GM21360 (cell line): Measurements from ENCODE around the gene EWSR1.

Experiments used
- ATAC-seq: cut with Tn5 transposase; IDR thresholded peaks from one replicate; pipeline ENCODE4 v1.9.1; 2021; ENCODE audit warnings: mild to moderate bottlenecking, moderate library complexity; ENCODE audit not compliant: unreplicated experiment

EWSR1 gene

GRCh38 chr22:29302681-29303465, 34.8 kb downstream of the EWSR1 start:
- ATAC-seq: no peak

DNA sequence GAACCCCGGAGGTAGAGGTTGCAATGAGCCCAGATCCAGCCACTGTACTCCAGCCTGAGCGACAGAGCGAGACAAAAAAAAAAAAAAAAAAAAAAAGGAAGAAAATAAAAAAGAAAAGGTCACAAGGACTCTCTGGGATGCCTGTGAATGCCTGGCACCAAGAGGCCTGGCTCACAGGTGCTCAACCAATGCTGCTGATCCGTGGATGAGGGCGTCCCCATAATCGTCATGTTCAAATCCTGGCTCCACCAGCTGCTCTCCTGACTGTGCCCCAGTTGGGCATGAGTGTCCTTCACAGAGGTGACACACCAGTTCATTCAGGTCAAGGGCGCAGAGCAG, 37.7 kb downstream of the EWSR1 start:
- no peak for ATAC-seq

- no peak for ATAC-seq
Measured at GRCh38 chr22:29306175-29306834, 38.2 kb downstream of the EWSR1 start, which contains the start of gene GAS2L1. TSS of gene GAS2L1 (plus strand) at chr22:29306650. CDS start at chr22:29308106, 1,456 bp downstream.

DNA sequence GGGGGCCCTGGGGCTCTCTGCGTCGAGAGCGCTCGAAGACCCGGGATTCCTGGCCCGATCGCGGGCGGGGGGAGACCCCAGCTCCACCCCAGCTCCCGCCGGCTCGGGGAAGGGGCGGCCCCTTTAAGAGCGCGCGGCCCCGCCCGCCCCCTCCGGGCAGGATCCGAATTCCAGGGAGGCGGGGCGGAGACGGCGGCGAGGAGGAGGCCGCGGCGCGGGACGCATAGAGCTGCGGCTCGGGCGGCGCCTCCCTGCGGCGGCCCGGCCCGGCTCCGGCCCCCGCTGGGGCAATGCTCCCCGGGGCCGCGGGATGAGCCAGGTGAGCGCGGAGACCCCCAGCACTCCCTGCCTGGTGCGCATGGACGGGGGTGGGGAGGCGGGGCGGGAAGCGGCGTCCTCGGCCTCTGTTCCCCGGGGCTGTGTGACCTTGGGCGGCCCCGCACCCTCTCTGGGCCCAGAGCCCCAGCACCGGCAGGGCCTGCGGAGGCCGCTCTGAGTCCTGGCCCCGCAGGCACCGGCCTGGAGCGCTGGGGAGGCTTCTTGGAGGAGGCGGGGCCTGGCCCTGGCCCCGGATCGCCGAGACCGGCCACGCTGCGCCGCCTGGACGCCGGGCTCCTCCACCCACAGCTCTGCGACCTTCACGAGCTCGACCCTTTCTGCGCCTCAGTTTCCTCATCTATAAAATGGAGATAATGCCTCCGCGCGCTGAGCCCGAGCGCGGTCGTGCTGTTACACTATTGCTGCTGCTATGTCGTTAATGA, 38.9 kb downstream of the EWSR1 start:
- ATAC-seq: no peak

DNA sequence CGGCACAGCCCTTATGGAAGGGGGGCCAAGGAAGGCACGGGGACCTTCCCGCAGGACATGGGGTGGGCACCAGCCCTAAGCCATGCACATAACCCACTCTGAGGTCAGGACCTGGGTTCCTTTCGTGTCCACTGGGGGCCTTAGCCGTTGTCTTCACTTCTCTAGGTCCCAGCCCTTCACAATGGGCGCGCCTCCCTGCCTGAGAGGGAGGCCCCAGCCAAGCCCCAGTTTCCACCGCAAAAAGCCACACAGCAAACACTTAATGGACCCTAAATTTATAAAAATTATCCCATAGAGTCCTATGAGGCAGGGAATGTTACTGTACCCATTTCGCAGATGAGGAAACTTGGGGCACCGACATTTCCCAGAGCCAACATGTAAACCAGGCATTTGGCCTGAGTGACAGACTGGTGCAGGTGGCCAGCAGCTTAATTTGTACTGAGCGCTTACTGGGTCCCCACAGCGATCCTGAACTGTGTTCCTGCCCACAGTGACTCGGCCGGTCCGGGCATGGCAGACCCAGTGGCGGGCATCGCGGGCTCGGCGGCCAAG, 39.6 kb downstream of the EWSR1 start:
- no peak for ATAC-seq

- ATAC-seq: no peak
Measured at GRCh38 chr22:29308148-29308790, 40.2 kb downstream of the EWSR1 start.

DNA sequence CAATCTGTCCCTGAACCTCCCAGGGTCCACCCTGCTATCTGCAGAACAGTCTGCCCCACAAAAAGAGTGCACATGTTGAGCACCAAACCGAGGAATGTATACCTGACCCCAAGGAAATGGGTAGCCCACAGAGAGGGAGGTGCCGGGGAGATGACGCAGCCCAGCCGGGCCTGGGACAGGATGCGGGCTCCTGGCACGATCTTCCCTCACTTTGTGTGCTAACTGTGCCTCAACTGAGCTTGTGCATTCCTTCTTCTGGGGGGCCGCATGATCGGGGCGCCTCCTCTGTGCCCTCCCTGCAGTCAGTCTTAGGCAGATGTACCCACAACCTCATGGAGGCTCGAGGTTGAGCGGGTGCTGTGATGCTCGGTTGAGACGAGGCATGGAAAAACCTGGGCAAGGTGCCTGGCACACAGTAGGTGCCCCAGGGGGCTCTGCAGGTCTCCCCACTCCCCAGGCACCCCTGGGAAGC, 40.8 kb downstream of the EWSR1 start:
- ATAC-seq: no peak

DNA sequence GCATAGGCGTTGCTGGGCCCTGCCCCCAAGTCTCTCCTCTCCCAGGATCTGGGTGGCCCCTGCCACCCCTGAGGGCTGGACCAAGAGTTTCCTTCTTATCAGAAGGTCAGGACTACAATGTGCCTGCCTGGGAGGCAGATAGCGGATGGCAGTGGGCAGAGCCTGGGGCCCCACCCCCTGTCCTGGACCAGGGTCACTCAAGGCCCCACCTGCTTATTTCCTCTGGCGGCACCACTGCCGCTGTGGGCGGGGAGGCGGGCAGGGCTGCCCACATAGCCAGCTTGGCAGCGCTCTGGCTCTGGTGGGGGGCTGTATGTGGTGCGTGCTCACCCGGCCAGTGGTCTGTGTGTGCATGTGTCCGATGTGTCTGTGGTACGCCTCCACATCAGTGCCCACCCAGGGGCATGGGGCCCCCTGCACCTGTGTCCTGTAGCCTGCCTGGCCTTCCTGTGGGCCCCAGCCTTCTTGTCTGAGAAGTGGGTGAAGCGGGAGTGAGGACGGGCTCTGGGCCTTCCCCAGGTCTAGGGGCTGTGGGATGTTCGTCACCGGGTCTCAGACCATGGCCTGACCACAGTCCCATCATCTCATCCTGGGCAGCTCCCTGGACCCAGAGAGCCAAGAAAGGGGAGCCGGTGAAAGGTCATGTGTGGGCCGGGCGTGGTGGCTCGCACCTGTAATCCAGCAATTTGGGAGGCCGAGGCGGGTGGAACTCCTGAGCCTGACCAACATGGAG, 41.4 kb downstream of the EWSR1 start:
- ATAC-seq: no peak

DNA sequence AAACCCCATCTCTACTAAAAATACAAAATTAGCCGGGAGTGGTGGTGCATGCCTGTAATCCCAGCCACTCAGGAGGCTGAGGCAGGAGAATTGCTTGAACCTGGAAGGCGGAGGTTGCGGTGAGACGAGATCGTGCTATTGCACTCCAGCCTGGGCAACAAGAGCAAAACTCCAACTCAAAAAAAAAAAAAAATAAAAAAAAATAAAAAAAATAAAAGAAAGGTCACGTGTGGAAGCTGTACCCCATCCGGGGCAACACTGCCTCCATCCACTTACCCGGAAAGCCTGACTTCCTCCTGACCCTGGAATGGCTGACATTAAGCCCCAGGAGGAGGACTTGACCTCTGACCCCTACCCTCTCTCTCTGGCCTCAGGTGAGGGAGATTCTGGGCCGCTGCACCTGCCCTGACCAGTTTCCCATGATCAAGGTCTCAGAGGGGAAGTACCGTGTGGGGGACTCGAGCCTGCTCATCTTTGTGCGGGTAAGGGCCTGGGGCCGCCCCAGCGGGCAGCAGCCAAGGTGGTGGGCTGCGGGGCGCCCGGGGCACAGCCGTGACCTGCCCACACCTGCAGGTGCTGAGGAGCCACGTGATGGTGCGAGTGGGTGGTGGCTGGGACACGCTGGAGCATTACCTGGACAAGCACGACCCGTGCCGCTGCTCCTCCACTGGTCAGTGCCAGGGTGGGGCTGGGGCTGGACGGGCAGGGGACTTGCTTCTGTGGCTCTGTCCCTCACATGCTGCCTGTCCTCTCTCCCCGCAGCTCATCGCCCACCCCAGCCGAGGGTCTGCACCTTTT, 42.2 kb downstream of the EWSR1 start:
- no peak for ATAC-seq

GRCh38 chr22:29310863-29311339, 42.8 kb downstream of the EWSR1 start:
- no peak for ATAC-seq

DNA sequence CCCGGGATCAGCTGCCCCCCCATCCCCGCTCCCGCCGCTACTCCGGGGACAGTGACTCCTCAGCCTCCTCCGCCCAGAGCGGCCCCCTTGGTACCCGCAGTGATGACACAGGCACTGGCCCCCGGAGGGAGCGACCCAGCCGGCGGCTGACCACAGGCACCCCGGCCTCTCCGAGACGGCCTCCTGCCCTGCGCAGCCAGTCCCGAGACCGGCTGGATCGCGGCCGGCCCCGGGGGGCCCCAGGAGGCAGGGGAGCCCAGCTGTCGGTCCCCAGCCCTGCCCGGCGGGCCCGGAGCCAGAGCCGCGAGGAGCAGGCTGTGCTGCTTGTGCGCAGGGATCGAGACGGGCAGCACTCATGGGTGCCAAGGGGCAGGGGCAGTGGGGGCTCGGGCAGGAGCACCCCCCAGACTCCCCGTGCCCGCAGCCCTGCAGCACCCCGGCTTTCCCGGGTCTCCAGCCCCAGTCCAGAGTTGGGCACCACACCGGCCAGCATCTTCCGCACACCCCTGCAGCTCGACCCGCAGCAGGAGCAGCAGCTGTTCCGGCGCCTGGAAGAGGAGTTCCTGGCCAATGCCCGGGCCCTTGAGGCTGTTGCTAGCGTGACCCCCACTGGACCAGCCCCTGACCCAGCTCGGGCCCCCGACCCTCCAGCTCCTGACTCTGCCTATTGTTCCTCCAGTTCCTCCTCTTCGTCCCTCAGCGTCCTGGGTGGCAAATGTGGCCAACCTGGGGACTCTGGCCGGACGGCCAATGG, 43.6 kb downstream of the EWSR1 start:
- ATAC-seq: no peak

DNA sequence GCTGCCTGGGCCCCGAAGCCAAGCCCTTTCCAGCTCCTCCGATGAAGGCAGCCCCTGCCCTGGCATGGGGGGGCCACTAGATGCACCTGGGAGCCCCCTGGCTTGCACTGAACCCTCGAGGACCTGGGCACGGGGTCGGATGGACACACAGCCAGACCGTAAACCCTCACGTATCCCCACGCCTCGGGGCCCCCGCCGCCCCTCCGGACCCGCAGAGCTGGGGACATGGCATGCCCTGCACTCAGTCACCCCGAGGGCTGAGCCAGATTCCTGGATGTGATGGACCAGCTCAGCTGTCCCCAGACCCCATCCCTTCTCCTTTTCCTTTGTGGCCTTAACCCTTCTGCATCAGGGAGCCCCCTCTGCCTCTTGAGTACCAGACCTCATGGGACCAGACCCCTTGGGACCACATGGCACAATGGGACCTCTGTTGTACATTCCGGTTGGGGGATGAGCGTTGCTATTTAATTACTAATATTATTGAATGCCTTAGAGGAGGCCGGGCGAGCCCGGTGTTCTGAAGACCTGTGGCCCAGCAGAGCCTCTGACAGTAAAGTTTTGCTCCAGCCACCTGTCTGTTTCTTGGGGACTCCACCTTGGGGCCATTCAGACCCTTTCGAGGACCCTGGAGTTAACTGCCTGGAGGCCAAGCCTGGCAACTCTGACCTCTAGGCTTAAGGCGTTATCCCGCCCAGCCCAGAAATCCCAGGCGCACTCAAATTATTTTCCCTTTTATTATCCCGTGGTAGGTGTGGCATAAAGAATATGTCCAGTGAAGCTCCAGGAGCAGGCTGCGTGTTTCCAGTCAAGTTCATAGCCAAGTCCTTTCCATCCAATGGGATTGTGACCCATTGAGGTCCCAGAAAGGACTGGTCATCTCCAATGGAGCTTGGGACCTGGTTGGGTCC, 44.4 kb downstream of the EWSR1 start:
- no peak for ATAC-seq

GRCh38 chr22:29313126-29313575, 45.1 kb downstream of the EWSR1 start:
- ATAC-seq: no peak

DNA sequence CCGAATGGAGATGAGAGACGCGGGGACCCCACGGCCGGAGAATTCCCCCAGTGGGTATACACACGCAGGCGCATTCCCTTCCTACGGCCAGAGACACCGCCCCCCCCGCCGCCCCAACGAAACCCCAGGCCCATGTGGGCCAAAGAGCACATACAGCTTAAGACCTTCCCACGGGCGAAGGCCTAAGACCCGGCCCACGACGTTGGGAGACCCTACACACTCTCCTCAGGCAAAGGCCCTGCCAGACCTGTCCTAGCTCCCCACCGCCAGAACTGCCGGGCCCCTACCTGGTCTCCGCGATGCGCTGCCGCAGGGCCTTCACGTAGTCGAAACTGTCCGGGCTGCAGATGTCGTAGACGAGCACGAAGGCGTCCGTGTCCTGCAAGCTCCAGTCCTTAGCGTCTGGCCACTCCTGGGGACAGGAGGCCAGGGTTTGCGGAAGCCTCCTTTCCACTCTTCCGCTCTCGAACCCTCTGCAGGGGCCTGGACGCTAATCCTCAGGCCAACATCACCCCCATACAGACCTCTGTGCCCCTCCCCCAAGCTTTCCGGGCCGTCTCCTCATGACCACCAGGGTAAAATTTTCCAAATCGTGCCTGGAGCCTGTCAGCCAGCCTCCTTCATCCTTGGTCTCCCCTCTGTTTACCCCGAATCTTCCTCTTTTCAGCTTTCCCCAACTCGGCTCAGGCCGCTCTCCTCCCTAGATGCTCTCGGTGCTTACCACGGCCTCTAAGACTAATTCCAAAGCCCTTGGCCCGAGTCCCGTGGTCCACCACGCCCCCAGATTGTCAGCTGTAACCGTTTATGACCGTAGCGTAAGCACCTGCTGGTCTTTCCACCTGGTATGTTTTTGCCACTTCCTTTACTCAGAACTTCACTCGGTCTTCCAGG, 45.8 kb downstream of the EWSR1 start:
- ATAC-seq: no peak

GRCh38 chr22:29314537-29315285, 46.6 kb downstream of the EWSR1 start:
- no peak for ATAC-seq
